ENCODE data around the gene DDO. TPM values are rescaled to one million over a fixed set of nuclear protein-coding genes. Genes with fewer than 3 reads are reported as not detected.

DDO gene
- total RNA-seq, 2 donors from 2014 or later = 0.34 TPM; not detected in 1

DNA sequence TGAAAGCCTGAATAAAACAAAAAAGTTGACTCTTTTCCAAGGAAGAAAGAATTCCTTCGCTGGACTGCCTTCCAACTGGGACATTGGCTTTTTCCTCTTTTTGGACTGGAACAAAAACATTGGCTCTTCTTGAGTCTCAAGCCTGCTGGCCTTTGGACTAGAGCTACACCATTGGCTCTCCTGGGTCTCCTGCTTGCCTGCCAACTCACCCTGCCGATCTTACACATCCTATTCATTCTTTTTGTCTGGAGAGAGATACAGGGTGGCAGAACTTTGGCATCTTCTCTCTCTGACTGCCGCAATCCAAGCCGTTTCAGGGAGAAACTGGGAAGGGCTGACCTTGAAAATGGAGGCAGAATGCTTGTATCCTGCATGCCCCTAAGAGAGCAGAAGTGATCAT, 20.2 kb downstream of the DDO start:
- no peak for ATAC-seq
- no peak for DNase-seq (ENCODE audit: low spot score in 2 of 2)
- Mint-ChIP-seq H3K27ac (no peak overlapping the region), H3K9me3 (no peaks in the 10 kb centered on the region), H3K36me3 (no peaks in the 10 kb centered on the region)

DNA sequence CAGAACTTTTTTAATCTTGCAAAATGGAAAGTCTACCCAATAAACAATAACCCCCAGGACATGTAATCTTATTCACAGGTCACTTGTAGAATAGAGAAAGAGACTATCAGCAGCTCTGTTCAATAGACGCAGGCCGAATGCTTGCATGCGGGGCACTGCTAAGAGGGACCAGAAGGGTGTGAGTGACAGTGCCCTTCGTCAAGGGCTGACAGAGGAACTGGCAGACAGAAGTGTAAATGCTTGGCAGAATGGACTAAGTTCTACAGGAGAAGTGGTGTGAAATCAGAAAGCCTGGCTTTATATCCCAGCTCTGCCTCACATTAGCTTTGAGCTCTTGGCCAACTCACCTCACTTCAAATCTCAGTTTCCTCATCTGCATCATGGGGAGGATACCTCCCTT, 21.0 kb downstream of the DDO start:
- ATAC-seq (no peak), DNase-seq (ENCODE audit: low spot score in 2 of 2) (no peak)
- Mint-ChIP-seq H3K9me3 (no peaks in the 10 kb centered on the region), H3K36me3 (no peaks in the 10 kb centered on the region), H3K27ac (no peak overlapping the region)

DNA sequence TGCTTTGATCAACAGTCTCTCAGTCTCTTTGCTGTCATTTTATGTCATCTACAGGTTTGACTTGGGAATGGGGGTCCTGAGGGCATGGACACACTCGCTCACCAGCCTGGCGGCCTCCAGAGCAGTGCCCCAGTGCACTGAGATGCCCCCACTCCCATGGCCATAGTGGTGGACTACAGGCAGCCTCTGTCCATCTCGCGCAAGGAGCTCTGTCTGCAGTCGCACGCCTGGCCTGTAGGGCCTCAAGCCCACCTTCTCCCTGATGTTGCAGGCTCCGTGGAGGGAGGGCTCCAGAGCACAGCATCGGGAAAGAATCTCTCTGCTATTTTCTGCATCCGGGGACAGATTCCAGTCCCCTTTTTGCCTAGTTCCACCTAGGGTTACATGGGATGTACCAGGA, 22.6 kb downstream of the DDO start:
- Mint-ChIP-seq H3K27ac (no peak overlapping the region), H3K36me3 (no peaks in the 10 kb centered on the region), H3K9me3 (no peaks in the 10 kb centered on the region)
- DNase-seq (ENCODE audit: low spot score in 2 of 2) = no peak
- ATAC-seq = no peak

DNA sequence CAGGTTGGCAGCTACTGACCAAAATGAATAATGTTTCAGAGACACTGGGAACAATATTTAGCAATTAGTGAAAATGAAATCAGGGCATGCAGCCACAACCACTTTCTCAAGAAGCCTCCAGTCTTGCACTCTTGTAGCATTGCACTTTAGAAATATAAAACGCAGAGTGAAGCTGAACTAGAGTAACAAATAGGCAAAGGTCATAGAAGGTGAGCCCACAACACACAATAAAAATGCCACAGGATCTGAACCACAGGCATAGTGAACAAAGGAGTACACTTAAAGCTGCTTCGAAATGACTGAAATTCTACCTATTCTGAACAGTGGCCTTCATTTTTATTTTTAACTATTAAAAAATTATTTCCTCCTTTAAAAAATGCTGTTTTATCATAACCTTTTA, 25.0 kb downstream of the DDO start:
- Mint-ChIP-seq H3K36me3 (no peaks in the 10 kb centered on the region), H3K27ac (no peak overlapping the region), H3K9me3 (no peaks in the 10 kb centered on the region)
- ATAC-seq (no peak), DNase-seq (ENCODE audit: low spot score in 2 of 2) (no peak)

DNA sequence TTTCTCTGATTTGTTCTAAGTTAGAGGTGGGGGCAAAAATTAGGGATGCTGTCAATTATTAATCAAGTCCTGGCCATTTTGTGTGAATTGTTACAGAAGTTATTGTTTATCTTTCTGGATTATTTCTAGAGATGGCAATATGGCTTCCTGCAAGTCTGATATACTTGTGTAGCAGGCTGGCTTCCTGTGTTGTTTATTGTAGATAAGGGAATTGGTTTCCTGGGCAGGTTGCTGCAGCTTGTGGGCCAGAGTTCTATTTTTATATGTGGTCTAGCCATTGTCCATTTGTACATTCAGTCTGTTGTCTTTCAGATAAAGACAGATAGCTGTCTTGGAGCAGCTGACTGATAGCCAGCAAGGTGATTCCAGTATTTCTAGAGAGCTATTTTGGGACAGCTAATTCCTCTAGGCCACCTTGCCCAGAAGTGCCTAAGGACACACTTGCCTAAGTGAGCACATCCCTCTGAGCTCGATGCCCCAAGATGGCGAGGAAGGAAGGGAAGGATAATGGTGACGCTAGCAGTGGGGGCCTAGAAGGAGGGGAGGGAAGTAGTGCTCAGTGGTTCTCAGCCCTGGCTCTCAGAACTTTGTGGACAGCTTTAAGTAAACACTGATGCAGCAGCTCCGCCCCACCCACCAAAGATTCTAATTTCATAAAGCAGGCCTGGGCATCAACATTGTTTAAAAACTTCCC, 25.5 kb downstream of the DDO start:
- DNase-seq (ENCODE audit: low spot score in 2 of 2) = no peak
- Mint-ChIP-seq H3K36me3 (no peaks in the 10 kb centered on the region), H3K9me3 (no peaks in the 10 kb centered on the region), H3K27ac (no peak overlapping the region)
- no peak for ATAC-seq

DNA sequence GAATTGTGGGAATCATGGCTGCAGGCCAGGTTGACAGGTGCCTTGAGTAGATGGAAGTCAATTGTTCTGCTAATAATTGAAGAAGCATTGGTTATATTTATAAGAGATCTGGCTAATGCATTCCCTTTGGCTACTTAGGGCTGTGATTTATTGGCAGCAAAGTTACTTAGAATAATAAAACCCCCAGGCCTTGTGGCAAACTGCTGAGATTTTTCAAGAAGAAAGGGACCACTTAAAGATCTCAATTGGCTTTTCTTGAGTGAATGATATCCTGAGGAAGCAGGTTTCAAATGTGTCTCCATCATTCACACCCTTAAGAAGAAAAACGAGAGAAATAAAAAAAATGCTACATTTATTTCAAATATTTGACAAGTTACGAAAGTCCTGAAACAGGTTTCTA, 27.4 kb downstream of the DDO start:
- Mint-ChIP-seq H3K27ac (no peak overlapping the region), H3K9me3 (no peaks in the 10 kb centered on the region), H3K36me3 (no peaks in the 10 kb centered on the region)
- no peak for DNase-seq (ENCODE audit: low spot score in 2 of 2)
- ATAC-seq = no peak

DNA sequence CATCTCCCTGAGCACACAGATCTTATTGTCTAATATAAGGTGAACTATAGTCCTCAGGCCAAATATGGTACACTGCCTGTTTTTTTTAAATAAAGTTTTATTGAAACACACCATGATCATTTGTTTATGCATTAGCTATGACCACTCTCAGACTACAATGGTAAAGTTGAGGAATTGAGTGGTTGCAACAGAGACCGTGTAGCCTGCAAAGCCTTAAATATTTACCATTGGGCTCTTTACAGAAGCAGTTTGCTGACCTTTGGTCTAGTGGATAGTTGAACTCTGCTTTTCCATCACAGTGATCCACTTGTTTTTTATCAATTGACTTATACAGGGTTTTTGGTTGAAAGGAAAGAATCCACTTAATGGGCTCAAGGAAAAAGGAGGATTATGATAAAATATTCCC, 29.9 kb downstream of the DDO start:
- no peak for ATAC-seq

GRCh38 chr6:110378552-110378951, 36.8 kb downstream of the DDO start:
- DNase-seq (ENCODE audit: low spot score in 2 of 2) (no peak), ATAC-seq (no peak)
- no peaks in the 10 kb centered on the region for H3K9me3 Mint-ChIP-seq
- H3K36me3 Mint-ChIP-seq = no peaks in the 10 kb centered on the region
- no peak overlapping the region for H3K27ac Mint-ChIP-seq

More for the DNA sequence above, 29.9 kb downstream of the DDO start:
- Mint-ChIP-seq H3K36me3 (no peaks in the 10 kb centered on the region), H3K9me3 (no peaks in the 10 kb centered on the region), H3K27ac (no peak overlapping the region)
- DNase-seq (ENCODE audit: low spot score in 2 of 2) = no peak

- Mint-ChIP-seq H3K27ac (no peak overlapping the region), H3K36me3 (no peaks in the 10 kb centered on the region), H3K9me3 (no peaks in the 10 kb centered on the region)
- DNase-seq (ENCODE audit: low spot score in 2 of 2) (no peak), ATAC-seq (no peak)
Observed at GRCh38 chr6:110369066-110369465, 46.3 kb downstream of the DDO start.

DNA sequence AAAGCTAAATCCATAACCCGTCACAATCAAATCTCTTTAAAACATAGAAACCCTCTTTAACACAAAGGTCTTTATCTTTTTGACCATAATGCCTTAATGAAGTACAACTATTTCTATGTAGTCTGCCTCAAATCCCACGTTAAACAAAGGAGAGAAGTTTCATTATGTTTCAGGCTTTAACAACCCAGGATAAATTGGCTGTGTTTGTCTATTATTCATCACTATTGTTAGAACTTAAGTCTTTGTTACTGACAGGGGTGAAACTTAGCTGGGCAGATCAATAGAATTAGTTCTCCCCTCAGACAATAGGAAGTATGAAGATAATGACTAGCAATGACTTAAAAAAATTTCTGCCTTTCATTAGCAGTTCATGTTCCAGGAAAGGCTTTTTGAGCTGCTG, 47.1 kb downstream of the DDO start:
- H3K9me3 Mint-ChIP-seq = no peaks in the 10 kb centered on the region
- no peak overlapping the region for H3K27ac Mint-ChIP-seq
- H3K36me3 Mint-ChIP-seq = no peaks in the 10 kb centered on the region
- ATAC-seq = no peak
- no peak for DNase-seq (ENCODE audit: low spot score in 2 of 2)

DNA sequence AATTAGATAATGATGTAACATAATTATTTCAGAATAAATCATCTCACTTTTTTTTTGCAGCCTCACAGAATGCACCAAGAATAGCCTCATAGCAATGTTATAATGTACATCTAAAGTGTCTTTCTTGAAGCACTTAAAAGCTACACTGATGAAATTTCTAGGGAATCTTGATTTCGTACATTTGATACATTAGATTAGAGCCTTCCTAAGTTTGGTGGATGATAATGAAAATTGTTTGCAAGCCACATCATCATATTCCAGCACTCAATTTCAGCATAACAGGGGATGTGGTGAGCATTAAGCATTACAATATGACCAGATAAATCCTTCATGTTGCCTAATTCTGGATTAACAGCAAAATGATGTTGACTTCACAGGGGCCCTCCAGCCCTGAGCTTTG, 47.5 kb downstream of the DDO start:
- Mint-ChIP-seq H3K27ac (no peak overlapping the region), H3K9me3 (no peaks in the 10 kb centered on the region), H3K36me3 (no peaks in the 10 kb centered on the region)
- ATAC-seq (no peak), DNase-seq (ENCODE audit: low spot score in 2 of 2) (no peak)

DNA sequence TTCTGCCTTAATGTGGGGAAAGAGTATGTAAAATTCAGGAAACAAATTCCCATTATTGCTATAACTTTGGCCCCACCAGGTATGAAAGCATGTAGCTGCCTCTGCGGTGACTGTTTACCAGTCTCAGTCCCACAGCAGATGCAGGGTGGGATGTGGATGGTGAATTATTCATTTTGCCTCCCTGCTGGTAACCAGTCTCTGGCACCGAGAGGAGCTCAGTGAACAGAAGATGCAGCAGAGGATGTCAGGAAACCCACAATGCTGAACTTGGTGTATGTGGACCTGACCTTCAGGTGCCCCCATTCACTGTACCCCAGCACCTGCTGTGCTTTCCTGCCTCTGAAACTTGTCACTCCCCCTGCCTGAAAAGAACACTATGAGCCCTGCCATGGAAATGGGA, 48.4 kb downstream of the DDO start:
- Mint-ChIP-seq H3K9me3 (peaks cover 0 to 5% of the 10 kb centered on the region in 2 donors), H3K36me3 (no peaks in the 10 kb centered on the region), H3K27ac (no peak overlapping the region)
- ATAC-seq (no peak), DNase-seq (ENCODE audit: low spot score in 2 of 2) (no peak)

DNA sequence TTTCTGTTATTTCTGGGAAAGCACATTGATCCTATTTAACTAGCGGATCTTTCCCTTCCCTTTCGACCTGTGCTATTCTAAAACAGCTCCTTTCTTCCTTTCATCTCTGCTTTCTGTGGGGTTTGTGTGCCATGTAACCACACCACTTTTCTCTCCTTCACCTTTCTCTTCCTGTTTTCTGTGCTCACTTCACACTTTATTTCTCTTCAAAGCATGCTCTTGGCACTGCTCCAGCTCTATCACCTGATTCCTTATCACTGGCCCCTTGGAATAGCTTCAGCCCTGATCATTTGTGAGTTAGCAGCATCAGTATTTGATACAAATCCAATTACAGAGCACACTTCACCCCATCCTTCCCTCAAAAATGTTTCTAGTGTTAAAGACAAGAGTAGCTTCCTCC, 49.1 kb downstream of the DDO start:
- no peak for DNase-seq (ENCODE audit: low spot score in 2 of 2)
- peaks cover 0 to 8% of the 10 kb centered on the region in 2 donors for H3K9me3 Mint-ChIP-seq
- no peak overlapping the region for H3K27ac Mint-ChIP-seq
- peaks cover 2 to 3% of the 10 kb centered on the region in 2 donors for H3K36me3 Mint-ChIP-seq
- no peak for ATAC-seq

GRCh38 chr6:110364364-110365105, 50.8 kb downstream of the DDO start:
- ATAC-seq = no peak
- peaks cover 0 to 14% of the 10 kb centered on the region in 2 donors for H3K9me3 Mint-ChIP-seq
- no peak for DNase-seq (ENCODE audit: low spot score in 2 of 2)
- no peak overlapping the region for H3K27ac Mint-ChIP-seq
- peaks cover 4 to 5% of the 10 kb centered on the region in 2 donors for H3K36me3 Mint-ChIP-seq

GRCh38 chr6:110363748-110364147, 51.6 kb downstream of the DDO start:
- no peak overlapping the region for H3K27ac Mint-ChIP-seq
- DNase-seq (ENCODE audit: low spot score in 2 of 2) (no peak), ATAC-seq (no peak)
- peaks cover 4 to 5% of the 10 kb centered on the region in 2 donors for H3K36me3 Mint-ChIP-seq
- peaks cover 0 to 14% of the 10 kb centered on the region in 2 donors for H3K9me3 Mint-ChIP-seq

GRCh38 chr6:110360676-110361075, 54.7 kb downstream of the DDO start:
- peaks cover 0 to 14% of the 10 kb centered on the region in 2 donors for H3K9me3 Mint-ChIP-seq
- no peak overlapping the region for H3K27ac Mint-ChIP-seq
- no peak for ATAC-seq
- peaks cover 4 to 17% of the 10 kb centered on the region in 2 donors for H3K36me3 Mint-ChIP-seq
- DNase-seq (ENCODE audit: low spot score in 2 of 2) = no peak

DNA sequence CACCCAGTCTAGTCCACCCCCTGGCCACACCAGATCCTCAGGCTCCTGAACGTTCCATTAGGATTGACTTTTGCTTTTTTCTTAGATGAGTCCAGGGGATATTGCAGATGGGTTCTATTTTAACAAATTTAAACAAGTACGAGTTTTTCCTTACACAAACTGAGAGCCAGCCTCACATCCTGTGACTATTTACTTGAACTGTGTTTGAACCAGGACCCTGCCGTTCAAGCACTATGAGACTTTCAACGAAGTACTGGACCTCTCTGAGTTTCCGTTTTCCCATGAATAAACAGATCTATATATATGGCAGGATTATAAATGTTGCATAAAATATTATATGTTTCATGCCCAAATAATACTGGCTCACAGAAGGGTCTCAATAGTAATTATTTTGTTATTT, 55.8 kb downstream of the DDO start:
- no peak for ATAC-seq
- no peak for DNase-seq (ENCODE audit: low spot score in 2 of 2)
- Mint-ChIP-seq H3K9me3 (peaks cover 0 to 14% of the 10 kb centered on the region in 2 donors), H3K27ac (no peak overlapping the region), H3K36me3 (peaks cover 4 to 17% of the 10 kb centered on the region in 2 donors)

Data from activated naive CD4-positive, alpha-beta T cell treated with anti-CD3 and anti-CD28 coated beads, Interleukin-2, amount 50 U/mL, for 72 hours (primary cell).